Daoy (cell line): Measurements from ENCODE around the gene KLHL40. TPM values are rescaled to one million over a fixed set of nuclear protein-coding genes. Genes with fewer than 3 reads are reported as not detected.

Experiments used
- DNase-seq: peaks from one replicate; pipeline ENCODE4 v3.0.0-alpha.2; 2015; ENCODE audit warnings: low read depth
- total RNA-seq: library from RNA; depleted of rRNA; stranded (reverse); fragments of >200 nt; shearing (Covaris generic); gene quantifications from 2 replicates; pipeline ENCODE4 v1.2.3, GENCODE V29; 2014

KLHL40 gene
- total RNA-seq, 1 experiment from 2014 or later: not detected

DNA sequence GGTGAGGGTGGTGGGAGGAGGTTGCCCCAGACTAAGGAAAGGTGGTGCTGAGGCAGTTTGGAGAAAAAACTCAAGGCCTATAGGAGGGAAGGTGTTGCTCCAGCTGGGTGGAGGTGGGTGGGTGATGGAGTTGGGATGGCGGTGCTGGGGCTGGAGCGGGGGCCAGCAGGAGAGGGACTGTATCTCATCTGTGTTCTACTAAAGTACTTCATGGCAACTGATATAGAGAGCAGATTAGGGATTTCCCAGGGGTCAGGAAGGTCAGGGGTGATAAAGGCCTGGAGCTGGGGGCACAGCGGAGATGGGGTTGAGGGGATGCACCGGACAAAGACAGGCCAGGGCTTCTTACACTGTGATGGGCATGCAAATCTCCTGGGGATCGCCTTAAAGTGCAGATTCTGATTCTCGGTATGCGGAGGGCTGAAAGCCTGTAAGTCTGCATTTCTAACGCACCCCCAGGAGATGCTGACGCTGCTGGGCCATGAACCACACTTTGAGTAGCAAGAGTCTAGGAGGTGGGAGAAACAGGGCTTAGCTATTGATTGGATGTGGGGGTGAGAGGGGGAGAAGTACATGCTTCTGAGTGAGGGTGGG lies 4.2 kb downstream of the KLHL40 start:
- no peak for DNase-seq

DNA sequence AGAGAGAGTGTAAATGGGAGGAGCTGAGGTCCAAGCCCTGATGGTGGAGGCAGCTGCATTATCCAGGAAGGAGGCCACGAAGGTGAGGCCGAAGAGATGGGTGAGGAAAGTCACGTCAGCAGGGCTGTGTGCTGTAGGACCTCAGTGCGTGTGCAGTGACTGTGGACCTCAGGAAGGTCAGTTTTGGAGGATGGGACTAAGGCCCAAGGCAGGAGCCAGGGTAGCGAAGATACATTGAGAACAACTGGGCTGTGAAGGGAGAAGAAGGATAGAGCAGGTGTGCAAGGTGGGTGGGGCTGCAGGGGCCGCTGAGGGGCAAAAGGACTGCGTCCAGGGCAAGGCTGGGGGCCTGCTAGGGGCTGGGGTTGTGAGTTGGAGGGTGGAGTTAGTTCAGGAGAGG lies 4.9 kb downstream of the KLHL40 start:
- no peak for DNase-seq

DNA sequence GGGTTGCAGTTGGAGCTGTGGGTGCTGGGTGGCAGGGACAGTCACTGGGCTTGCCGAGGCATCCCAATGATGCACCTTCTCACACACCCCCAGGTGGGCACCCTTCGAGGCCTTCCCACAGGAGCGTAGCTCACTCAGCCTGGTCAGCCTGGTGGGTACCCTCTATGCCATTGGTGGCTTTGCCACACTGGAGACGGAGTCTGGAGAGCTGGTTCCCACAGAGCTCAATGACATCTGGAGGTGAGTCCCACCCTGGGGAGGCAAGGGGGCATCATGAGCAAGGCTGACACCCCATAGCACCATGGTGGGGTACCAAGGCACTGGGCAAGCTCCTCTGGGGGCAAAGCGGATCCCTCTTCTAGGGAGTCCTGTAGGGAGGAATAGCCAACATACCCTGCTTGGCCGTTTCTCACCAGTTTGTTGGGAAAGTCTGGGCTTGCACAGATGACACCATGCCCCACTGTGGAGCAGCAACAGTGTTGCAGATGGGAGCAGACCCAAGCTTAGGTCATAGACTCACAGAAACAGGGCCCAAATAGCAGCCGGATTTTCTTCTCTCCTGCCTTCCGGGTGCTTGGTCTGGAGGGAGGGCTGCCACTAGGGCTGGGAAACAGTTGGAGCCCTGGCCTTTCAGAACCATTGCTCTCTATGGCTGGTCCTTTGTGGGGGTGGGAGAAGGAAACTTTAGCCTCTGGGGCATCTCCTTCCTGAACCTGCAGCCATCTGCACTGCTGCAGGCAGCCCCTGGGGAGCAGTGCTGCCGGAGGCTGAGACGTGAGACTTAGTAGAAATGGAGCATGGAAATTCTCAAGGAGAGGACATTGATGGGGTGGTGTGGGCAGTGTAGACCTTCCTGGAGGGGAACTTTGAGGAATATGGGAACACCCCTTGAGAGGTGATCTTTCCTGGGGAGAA lies 5.7 kb downstream of the KLHL40 start:
- no peak for DNase-seq

DNA sequence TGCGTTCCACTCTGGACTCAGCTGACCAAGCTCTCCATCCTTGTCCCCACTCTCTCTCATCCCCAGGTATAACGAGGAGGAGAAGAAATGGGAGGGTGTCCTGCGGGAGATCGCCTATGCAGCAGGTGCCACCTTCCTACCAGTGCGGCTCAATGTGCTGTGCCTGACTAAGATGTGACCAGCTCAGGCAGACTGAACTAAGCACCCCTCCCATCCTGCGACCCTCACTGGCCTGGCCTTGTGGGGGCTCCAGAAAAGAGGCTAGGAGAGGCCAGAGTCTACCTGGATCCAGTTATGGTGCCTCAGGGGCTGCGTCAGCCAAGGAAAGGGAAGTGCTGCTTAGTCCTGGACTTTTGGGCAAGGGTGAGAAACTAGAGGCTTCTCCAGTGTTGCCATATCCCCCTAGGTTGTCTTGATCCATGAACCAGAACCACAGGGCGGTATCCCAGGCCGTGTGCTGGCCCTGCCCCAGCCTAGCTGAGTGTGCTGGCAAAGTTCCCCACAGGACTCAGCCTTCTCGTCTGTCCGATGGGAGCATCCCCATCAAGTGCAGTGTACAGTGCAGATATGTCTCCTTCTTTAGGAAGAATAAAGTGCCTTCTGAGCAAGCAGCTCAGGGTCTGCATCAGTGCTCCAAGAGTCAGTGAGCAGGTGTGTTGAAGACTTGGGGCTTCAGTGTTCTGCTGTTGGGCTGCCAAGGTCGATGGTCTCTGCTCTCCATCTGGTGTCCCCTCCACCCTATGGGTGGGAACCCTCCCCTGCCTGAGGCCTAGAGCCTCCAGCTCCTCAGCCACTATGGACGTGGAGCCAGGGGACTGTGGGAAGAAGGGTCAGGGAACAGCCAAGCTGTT lies 6.7 kb downstream of the KLHL40 start:
- no peak for DNase-seq

DNA sequence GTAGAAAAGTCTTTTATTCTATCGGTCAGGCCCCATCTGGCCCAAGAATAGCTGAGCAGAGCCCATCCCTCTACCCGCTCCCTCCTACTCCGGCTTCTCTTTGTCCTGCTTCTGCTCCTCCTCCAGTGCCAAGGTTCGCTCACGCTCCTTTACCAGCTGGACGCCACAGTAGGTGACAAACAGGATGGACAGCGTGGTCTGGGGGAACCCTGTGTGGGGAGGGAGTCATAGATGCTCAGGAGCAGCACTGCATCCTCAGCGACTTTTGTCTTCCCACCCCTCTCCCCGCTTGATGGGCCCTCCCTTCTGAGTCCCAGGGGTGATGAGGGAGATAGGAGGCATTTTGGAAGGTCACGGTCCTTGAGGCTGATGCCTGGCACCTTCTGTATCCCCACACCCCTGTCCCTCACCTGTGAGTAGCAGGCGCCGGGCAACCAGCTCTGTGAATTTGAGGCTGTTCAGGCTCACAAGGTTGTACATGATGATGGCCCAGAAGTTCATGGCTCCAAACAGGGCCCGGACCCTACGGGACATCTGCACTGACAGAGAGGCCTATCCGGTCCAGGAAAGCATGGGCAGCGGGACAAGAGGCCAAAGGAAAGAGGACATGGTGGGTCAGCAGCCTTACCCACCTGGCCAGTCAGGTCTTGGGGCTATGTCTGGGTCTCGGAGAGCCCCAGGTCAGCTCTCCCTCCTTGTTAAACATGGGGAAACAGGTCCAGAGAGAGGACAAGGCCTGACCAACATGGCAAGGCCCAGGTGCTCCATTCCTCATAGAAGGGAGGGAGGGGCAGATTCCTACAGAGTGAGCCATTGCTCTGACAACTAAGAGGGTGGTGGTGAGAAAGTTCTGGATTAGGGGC lies 7.6 kb downstream of the KLHL40 start:
- no peak for DNase-seq

DNA sequence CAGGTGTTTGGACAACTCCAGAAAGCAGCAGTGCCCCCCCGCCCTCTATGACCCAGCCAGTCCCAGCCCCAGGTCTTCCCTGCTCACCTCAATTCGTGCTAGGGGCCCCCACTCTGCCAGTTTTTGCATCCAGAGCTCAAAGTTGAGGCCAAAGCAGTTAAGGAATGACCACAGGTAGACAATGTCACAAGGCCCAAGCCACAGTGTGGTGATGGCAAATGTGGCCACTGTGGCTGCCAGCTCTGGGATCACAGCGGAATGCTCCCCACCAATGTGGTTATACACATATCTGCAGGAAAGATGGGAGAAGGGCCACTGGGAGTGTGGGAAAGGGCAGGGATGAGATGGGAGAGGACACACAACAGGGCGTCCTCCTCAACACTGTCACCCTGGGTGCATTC lies 8.2 kb downstream of the KLHL40 start:
- no peak for DNase-seq

DNA sequence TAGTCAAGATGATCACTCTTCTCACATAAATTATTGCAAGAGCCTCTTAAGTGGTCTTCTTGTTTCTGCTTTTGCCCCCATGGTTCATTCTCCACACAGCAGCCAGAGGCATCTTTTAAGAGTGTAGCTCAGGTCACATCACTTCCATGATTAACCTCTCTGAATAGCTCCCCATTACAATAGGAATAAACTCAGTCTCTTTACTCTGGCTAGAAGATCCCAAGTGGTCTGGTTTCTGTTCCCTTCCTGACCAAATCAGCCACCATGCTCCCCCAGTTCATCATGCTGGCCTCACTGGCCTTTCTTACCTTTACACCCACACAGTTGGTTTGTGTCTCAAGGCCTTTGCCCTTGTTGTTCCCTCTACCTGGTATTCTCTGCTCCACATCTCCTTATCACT lies 9.0 kb downstream of the KLHL40 start:
- DNase-seq: no peak

DNA sequence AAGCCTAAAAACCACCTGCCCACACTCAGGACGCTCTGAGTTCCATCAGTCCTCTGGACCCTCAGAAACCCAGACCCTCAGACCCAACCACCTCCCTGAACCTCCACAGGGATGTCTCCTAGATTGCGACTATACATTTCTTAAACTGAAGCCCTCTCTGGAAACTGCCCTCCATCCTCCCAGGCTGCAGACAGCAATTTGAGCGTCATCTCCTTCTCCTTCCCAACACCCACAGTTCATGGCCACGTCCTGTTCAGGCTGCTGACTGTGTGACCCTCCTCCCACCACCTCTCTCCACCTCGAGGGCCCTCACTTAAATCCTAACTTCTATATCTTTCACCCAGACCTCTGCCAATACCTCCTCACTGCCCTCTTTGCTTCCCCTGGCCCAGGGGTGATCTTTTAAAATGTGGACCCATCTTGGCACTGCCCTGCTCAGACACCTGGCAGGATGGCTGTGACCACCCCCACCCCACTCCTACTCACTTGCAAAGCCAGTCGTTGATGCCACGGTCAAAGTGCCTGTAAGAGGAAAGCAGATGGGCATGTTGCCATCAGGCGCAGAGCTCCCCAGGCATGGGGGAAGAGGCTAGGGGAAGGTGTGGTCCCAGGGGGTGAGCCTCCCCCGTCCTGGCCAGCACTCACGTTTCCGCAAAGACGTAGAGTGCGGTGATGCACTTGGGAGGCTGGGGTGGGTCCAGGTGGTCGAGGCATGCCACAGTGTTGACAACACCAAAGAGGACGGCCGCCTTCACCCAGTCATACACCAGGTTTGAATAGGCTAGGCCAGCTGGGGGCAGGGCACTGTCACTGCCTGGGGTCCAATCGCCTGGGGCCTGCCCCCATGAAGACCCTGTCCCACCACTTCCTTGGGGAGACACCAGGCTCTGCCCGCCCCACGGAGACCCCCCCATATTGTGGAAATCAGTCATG lies 11.3 kb downstream of the KLHL40 start:
- no peak for DNase-seq

DNA sequence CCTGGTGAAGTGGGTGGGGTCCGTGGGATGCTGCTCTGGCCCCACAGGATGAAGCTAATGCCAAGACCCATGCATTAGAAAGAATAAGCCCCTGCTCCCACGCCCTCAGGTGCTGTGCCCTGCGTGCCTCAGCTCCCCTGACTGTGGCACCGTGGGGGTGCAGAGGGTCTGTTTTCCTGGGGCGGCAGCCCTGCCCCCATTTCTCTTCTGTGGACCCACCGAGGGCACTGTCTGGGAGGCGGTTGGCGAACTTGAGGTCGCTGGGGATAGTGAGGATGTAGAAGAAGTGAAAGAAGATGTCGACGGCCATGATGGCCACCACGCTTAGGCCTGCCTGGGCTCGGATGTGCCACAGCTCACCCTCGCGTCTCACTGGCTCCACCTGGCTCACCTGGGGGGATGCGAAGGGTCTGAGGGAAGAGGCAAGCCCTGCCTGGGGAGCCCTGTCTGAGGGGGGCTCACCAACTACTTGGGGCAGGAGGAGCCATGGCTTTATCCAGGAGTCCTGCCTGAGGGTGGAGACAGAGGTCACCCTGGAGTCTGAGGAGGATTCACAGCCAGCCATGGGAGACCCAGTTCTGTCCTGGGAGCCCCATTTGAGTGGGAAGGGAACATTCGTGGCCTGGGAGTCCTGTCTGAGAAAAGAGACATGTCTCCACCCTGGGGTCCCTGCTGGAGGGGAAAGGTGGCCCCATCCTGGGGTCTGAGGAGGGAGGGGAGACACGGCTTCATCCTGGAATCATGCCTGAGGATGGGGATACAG lies 12.1 kb downstream of the KLHL40 start:
- DNase-seq: no peak

DNA sequence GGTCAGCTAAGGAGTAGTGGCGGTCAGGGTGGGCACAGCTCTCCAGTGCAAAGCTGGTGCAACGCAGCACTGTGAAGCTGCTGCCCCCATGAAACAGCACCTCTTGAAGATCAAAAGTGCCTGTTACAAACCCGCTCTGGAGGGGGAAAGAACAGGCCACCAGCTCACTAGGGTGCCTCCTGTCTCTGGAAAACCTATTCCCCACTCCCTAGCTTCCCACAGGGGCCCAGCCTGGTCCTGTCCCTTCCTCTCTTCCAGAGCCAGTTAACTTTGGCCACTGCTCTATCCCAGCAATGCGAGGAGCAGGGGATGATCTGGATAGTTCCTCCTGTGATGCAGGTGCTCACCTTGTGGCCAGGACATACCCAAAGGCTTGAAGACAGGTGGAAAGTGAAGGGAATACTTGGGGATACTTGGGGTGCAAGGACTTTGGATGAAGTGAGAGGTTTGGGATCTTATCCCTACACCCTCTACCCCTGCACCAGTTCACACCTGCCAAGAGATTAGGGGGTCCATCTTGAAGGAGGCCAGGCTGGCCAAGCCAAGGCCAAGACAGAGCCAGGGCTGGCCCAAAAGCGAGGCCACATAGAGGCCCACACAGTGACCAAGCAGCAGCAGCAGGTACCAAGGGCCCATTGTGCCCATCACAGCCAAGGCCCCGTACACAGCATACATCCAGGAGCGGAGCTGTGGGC lies 13.0 kb downstream of the KLHL40 start:
- DNase-seq: no peak

DNA sequence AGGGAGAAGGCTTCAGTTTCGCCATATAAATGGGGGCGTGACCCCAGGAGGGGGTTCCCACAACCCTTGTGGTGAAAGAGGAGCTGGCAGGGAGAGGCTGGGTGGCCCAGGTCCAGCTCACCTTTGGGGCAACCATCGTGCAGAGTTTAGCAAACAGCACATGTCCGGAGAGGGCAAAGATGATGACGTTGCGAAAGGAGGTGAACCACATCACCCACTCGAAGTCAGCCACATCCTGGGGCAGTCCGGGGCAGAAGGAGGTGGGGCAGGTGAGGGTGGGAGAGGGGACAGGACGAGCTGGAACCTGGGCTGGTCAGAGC lies 13.5 kb downstream of the KLHL40 start:
- DNase-seq: no peak

DNA sequence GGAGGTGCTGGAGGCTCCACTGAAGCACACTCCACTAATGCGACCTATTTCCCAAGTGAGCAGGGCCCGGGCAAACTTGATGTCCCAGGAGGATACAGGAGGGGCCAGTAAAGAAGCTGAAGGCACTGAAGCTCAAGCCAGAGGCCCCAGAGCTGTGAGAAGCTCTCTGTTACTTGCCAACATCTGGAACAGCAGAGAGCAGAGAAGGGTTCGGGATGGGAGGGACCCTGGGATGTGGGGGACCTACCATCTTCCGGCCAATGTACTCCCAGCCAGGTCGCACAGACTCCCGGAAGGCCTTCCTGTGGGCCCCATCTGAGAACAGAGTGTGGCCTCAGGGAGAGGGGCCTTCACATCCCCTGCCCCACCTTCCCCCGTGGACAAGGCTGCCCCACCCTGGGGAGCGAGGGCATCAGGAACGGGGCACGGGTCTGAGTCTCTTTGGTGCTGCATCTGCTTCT lies 14.2 kb downstream of the KLHL40 start:
- no peak for DNase-seq

DNA sequence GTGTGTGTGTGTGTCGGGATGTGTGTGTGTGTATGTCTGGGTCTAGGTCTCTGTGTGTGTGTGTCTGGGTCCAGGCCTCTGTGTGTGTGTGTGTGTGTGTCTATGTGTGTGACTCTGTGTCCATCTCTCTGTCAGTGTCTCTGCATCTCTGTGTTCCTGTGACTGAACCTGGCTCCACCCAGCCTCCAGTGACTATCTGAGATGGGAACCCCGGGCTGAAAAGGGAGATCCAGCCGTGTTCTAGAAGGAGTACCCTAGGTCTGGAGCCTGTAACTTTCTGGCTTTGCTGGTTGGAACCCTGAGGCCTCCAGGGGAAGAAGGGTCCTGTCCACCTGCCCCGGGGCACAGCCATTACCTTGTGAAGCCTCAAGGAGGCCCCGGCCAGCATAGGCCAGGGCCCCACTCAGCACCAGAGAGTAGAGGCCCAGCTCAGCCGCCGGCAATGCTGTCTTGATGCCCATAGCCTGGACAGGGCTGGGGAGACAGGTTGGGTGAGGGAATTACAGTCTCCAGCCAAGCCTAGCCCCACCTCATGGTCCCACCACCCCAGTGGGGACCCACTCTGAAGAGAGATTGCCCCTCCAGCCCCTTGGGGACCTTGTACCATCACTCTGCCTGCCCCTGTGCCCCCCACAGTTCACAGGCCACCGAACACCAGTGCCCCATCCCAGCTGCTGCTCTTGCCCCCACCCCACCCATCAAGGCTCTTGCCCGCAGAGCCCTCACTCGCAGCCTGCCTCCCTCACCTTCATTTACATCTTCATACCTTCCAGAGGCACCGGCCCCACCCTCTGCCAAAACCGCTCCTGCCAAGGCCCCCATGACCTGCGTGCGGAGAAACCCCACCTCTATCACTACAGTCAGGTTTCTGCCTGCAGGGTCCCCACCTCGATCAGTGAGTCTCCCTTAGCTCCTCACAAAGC lies 15.3 kb downstream of the KLHL40 start:
- DNase-seq: no peak

DNA sequence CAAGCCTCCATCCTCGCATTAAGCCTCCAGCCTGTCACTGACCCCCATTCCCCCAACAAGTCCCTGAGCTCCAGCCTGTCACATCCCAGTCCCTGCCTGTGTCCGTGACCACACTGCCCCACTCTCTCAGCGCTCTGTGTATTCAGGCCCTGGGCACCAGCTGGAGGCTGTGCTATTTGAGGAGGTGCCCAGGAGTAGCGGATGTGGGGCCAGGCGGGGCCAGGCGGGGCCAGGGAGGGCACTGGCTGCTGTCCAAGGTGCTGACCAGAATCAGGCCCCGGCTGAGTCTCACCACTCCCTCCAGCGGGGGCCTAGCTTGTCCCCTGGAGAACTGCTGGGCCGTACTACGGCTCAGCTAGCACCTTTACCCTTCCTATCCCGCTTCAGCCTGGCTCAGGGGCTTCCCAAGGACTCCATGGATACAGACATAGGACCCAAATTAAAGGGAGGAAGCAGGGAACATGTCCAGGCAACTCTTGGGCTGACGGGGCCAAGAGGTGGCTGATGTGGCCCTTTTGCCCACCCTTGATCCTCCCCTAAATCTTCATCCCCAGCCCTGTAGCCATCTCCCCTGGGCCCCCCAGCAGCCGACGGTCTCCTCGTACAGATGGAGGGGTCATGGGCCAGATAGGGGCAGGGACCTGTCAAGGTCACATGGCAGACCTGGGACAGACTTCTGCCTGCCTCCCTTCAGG lies 16.2 kb downstream of the KLHL40 start:
- DNase-seq: peak; percentile 57

DNA sequence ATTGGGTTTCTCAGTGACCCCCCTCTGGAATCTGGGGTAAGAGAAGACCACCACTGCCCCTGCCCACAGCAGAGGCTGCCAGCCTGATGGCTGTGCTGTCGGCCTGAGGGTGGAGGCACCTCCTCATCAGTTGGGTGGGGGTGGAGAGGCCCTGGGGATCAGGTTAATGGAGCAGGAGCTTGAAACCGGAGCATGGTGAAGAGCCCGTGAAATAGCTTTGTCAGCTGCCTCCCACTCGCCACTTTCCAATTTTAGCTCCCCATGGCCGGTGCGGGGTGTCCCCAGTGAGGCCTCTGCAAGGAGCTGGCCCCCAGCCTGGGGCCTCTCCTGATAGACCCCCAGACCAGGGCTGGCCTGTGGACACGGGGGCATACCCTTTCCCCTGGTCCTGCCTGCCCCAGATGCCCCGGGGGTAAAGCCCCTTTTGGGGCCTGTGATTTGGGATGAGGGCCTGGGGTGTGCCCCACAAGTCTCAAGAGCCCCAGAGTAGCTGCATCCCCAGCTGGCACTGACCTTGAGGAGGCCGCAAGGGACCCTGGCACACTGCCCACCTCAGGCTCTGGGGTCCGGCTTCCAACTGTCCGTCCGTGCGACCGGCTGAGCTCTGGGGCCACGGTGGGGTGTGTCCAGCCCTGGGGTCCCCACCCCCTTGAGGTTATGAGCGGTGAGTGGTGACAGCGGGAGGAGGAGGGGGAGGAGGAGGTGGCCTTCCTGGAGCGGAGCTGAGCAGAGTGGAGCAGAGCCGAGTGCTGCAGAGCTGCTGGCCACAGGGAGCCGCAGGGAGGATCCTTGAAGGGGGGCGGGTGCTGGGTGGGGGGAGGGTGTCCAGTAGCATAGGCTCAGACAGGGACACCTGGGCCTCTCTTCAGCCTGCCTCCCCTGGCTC lies 17.0 kb downstream of the KLHL40 start, which contains the start of gene HHATL:
TSS of gene HHATL (minus strand) at position 733 of the 886 bp plus-strand sequence. CDS start 1,972 bp downstream, outside the sequence.
- DNase-seq: no peak
